HepG2 (cell line): ENCODE results near the gene AK3. TPM values are rescaled to one million over a fixed set of nuclear protein-coding genes. Genes with fewer than 3 reads are reported as not detected.

Experiments
- AGO1 ChIP-seq: fragments of 200-400 bp; formaldehyde crosslinking; IDR thresholded peaks from 2 replicates; pipeline ENCODE4 v1.6.1; 2017; ENCODE audit warnings: mild to moderate bottlenecking, low read depth, low read length, moderate library complexity; ENCODE audit not compliant: poor library complexity, severe bottlenecking
- ARID2 ChIP-seq: sonication (generic); formaldehyde crosslinking; IDR thresholded peaks from 2 replicates; pipeline ENCODE4 v1.8.1; 2022; ENCODE audit warnings: mild to moderate bottlenecking, missing genetic modification reagents, borderline replicate concordance
- CENPT ChIP-seq: sonication (generic); formaldehyde crosslinking; IDR thresholded peaks from 2 replicates; pipeline ENCODE4 v1.8.0; 2022; ENCODE audit warnings: low read depth, mild to moderate bottlenecking, moderate library complexity, missing genetic modification reagents
- CHCHD3 ChIP-seq: sonication (generic); formaldehyde crosslinking; IDR thresholded peaks from 2 replicates; pipeline ENCODE4 v1.8.0; 2022; ENCODE audit warnings: mild to moderate bottlenecking, missing genetic modification reagents, moderate library complexity
- GATAD1 ChIP-seq: IDR thresholded peaks from 2 replicates; pipeline ENCODE4 v1.6.1; 2016; ENCODE audit warnings: missing genetic modification reagents, missing compliant biosample characterization
- HOXA9 ChIP-seq: sonication (generic); formaldehyde crosslinking; IDR thresholded peaks from 2 replicates; pipeline ENCODE4 v1.8.1; 2022; ENCODE audit warnings: missing genetic modification reagents, mild to moderate bottlenecking, moderate library complexity, borderline replicate concordance
- NR2F6 ChIP-seq, 2 experiments: IDR thresholded peaks; 2 replicates each; pipeline ENCODE4 v1.6.1; 2016; ENCODE audit warnings: antibody characterized with exemption in 1 of 2, mild to moderate bottlenecking in 1 of 2
- SRSF9 ChIP-seq: fragments of 200-400 bp; formaldehyde crosslinking; IDR thresholded peaks from 2 replicates; pipeline ENCODE4 v1.6.1; 2018; ENCODE audit warnings: borderline replicate concordance, mild to moderate bottlenecking, low read depth, low read length; ENCODE audit not compliant: insufficient read depth, poor library complexity, severe bottlenecking
- ZNF160 ChIP-seq: sonication (generic); formaldehyde crosslinking; IDR thresholded peaks from 2 replicates; pipeline ENCODE4 v1.8.0; 2022; ENCODE audit warnings: mild to moderate bottlenecking, inconsistent platforms, missing genetic modification reagents
- ZNF496 ChIP-seq: sonication (generic); formaldehyde crosslinking; IDR thresholded peaks from 2 replicates; pipeline ENCODE4 v1.8.1; 2023; ENCODE audit warnings: mild to moderate bottlenecking, moderate library complexity, missing genetic modification reagents; ENCODE audit not compliant: insufficient replicate concordance
- ZNF83 ChIP-seq: sonication (generic); formaldehyde crosslinking; IDR thresholded peaks from 2 replicates; pipeline ENCODE4 v1.4.0; 2020; ENCODE audit warnings: missing genetic modification reagents, mild to moderate bottlenecking, borderline replicate concordance
- polyA plus RNA-seq, 8 experiments: library from polyadenylated mRNA; depleted of rRNA in 3 of 8; stranded (reverse) in 7 of 8; unstranded in 1 of 8; fragments of >200 nt; fragmentation: Illumina TruSeq in 4 of 8; extraction: Trizol in 4 of 8; gene quantifications; 2 replicates each; pipeline versions ENCODE4 v1.2.1 to v1.2.3, GENCODE V29; 2011 to 2016; ENCODE audit warnings: low read depth in 4 of 8, missing spikeins in 1 of 8, mixed read lengths in 1 of 8; ENCODE audit not compliant: insufficient read depth in 1 of 8
- total RNA-seq, 5 experiments: library from RNA; depleted of rRNA; stranded (reverse); fragments of >200 nt; fragmentation: Illumina TruSeq; extraction: Trizol; gene quantifications; 2 replicates each; pipeline ENCODE4 v1.2.3, GENCODE V29; 2016; ENCODE audit warnings: low read depth in 1 of 5
- TF ChIP-seq, protein P1 (sequence below): sonication (generic); formaldehyde crosslinking; IDR thresholded peaks from 2 replicates; pipeline ENCODE4 v1.4.0; 2020; ENCODE audit warnings: missing genetic modification reagents, borderline replicate concordance
- TF ChIP-seq, protein P2 (sequence below): sonication (generic); formaldehyde crosslinking; conservative IDR thresholded peaks from 2 replicates; pipeline ENCODE4 v1.4.0; 2020; ENCODE audit warnings: missing genetic modification reagents
- TF ChIP-seq, protein P3 (sequence below): sonication (generic); formaldehyde crosslinking; IDR thresholded peaks from 2 replicates; pipeline ENCODE4 v1.5.1; 2020; ENCODE audit warnings: missing genetic modification reagents, mild to moderate bottlenecking, borderline replicate concordance
- TF ChIP-seq, protein P4 (sequence below): sonication (generic); formaldehyde crosslinking; IDR thresholded peaks from 2 replicates; pipeline ENCODE4 v1.5.0; 2020; ENCODE audit warnings: mild to moderate bottlenecking, missing genetic modification reagents, borderline replicate concordance

AK3 gene
- total and polyA plus RNA-seq, 2 of the 13 experiments (the other 11 are each of a cell fraction or from before 2014, with no cell fraction given) = 76.8 to 109 TPM

DNA sequence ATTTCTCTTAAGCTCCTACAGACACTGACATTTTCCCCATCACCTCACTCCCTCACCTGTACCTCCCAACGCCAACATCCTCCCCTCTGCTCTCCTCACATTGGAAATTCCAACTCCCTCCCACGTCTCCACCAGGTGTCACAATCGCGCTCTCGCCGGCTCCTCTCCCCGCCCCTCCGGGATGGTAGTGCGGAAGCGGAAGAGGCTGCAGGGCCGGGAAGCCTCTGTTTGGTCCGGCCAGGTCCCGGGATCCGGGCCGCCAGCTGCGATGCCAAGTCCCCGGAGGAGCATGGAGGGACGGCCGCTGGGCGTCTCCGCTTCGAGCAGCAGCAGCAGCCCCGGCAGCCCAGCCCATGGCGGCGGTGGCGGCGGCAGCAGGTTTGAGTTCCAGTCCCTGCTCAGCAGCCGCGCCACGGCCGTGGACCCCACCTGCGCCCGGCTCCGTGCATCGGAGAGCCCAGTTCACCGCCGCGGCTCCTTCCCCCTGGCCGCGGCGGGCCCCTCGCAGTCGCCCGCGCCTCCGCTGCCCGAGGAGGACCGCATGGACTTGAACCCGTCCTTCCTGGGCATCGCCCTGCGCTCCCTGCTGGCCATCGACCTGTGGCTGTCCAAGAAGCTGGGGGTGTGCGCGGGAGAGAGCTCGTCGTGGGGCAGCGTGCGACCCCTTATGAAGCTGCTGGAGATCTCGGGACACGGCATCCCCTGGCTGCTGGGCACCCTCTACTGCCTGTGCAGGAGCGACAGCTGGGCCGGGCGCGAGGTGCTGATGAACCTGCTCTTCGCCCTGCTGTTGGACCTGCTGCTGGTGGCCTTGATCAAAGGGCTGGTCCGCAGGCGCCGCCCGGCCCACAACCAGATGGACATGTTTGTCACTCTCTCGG, 78.7 kb downstream of the AK3 start, which contains the start of gene PLPP6 (continued):
- TF ChIP-seq, protein P1, sequence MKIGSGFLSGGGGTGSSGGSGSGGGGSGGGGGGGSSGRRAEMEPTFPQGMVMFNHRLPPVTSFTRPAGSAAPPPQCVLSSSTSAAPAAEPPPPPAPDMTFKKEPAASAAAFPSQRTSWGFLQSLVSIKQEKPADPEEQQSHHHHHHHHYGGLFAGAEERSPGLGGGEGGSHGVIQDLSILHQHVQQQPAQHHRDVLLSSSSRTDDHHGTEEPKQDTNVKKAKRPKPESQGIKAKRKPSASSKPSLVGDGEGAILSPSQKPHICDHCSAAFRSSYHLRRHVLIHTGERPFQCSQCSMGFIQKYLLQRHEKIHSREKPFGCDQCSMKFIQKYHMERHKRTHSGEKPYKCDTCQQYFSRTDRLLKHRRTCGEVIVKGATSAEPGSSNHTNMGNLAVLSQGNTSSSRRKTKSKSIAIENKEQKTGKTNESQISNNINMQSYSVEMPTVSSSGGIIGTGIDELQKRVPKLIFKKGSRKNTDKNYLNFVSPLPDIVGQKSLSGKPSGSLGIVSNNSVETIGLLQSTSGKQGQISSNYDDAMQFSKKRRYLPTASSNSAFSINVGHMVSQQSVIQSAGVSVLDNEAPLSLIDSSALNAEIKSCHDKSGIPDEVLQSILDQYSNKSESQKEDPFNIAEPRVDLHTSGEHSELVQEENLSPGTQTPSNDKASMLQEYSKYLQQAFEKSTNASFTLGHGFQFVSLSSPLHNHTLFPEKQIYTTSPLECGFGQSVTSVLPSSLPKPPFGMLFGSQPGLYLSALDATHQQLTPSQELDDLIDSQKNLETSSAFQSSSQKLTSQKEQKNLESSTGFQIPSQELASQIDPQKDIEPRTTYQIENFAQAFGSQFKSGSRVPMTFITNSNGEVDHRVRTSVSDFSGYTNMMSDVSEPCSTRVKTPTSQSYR (CRISPR knock-in tag) = no peak
- no peak for TF ChIP-seq ZNF496 (CRISPR knock-in tag)
- TF ChIP-seq HOXA9 (CRISPR knock-in tag) = no peak
- 0 out of 2 replicates have a peak, but pooled peaks have one; percentile 72 for TF ChIP-seq ZNF83 (CRISPR knock-in tag)
- 0 out of 2 replicates have a peak, but pooled peaks have one; percentile 25 for TF ChIP-seq ARID2 (CRISPR knock-in tag)
- no peak for TF ChIP-seq SRSF9
- TF ChIP-seq, protein P2, sequence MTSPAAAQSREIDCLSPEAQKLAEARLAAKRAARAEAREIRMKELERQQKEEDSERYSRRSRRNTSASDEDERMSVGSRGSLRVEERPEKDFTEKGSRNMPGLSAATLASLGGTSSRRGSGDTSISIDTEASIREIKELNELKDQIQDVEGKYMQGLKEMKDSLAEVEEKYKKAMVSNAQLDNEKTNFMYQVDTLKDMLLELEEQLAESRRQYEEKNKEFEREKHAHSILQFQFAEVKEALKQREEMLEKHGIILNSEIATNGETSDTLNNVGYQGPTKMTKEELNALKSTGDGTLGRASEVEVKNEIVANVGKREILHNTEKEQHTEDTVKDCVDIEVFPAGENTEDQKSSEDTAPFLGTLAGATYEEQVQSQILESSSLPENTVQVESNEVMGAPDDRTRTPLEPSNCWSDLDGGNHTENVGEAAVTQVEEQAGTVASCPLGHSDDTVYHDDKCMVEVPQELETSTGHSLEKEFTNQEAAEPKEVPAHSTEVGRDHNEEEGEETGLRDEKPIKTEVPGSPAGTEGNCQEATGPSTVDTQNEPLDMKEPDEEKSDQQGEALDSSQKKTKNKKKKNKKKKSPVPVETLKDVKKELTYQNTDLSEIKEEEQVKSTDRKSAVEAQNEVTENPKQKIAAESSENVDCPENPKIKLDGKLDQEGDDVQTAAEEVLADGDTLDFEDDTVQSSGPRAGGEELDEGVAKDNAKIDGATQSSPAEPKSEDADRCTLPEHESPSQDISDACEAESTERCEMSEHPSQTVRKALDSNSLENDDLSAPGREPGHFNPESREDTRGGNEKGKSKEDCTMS (CRISPR knock-in tag) = no peak
- TF ChIP-seq, protein P3, sequence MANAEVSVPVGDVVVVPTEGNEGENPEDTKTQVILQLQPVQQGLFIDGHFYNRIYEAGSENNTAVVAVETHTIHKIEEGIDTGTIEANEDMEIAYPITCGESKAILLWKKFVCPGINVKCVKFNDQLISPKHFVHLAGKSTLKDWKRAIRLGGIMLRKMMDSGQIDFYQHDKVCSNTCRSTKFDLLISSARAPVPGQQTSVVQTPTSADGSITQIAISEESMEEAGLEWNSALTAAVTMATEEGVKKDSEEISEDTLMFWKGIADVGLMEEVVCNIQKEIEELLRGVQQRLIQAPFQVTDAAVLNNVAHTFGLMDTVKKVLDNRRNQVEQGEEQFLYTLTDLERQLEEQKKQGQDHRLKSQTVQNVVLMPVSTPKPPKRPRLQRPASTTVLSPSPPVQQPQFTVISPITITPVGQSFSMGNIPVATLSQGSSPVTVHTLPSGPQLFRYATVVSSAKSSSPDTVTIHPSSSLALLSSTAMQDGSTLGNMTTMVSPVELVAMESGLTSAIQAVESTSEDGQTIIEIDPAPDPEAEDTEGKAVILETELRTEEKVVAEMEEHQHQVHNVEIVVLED = peak; percentile 66
- TF ChIP-seq CENPT (CRISPR knock-in tag) = peak; percentile 36; the same call in 1 of the 2 replicates
- TF ChIP-seq ZNF160 (CRISPR knock-in tag) = peak; percentile 65; the same call in 1 of the 2 replicates
- TF ChIP-seq, protein P4, sequence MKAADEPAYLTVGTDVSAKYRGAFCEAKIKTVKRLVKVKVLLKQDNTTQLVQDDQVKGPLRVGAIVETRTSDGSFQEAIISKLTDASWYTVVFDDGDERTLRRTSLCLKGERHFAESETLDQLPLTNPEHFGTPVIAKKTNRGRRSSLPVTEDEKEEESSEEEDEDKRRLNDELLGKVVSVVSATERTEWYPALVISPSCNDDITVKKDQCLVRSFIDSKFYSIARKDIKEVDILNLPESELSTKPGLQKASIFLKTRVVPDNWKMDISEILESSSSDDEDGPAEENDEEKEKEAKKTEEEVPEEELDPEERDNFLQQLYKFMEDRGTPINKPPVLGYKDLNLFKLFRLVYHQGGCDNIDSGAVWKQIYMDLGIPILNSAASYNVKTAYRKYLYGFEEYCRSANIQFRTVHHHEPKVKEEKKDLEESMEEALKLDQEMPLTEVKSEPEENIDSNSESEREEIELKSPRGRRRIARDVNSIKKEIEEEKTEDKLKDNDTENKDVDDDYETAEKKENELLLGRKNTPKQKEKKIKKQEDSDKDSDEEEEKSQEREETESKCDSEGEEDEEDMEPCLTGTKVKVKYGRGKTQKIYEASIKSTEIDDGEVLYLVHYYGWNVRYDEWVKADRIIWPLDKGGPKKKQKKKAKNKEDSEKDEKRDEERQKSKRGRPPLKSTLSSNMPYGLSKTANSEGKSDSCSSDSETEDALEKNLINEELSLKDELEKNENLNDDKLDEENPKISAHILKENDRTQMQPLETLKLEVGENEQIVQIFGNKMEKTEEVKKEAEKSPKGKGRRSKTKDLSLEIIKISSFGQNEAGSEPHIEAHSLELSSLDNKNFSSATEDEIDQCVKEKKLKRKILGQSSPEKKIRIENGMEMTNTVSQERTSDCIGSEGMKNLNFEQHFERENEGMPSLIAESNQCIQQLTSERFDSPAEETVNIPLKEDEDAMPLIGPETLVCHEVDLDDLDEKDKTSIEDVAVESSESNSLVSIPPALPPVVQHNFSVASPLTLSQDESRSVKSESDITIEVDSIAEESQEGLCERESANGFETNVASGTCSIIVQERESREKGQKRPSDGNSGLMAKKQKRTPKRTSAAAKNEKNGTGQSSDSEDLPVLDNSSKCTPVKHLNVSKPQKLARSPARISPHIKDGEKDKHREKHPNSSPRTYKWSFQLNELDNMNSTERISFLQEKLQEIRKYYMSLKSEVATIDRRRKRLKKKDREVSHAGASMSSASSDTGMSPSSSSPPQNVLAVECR = peak; percentile 73; the same call in 1 of the 2 replicates
- peak; percentile 83 for TF ChIP-seq GATAD1 (CRISPR knock-in tag)
- TF ChIP-seq AGO1 = no peak
- no peak for TF ChIP-seq CHCHD3 (CRISPR knock-in tag)
- no peak for TF ChIP-seq NR2F6 (IDR thresholded peaks at IDR 0.05)
- peak; percentile 48; the same call in 1 of the 2 replicates for TF ChIP-seq NR2F6 (CRISPR knock-in tag; IDR thresholded peaks at IDR 0.05)
